ENCODE data around the gene BTBD9. TPM values are rescaled to one million over a fixed set of nuclear protein-coding genes. Genes with fewer than 3 reads are reported as not detected.

The BTBD9 gene
- total RNA-seq, 1 experiment from 2014 or later, result 10.8 TPM

GRCh38 chr6:38387461-38387860, 252.3 kb downstream of the BTBD9 start:
- POLR2A ChIA-PET (ENCODE audit: unreplicated experiment), result no interaction called here

DNA sequence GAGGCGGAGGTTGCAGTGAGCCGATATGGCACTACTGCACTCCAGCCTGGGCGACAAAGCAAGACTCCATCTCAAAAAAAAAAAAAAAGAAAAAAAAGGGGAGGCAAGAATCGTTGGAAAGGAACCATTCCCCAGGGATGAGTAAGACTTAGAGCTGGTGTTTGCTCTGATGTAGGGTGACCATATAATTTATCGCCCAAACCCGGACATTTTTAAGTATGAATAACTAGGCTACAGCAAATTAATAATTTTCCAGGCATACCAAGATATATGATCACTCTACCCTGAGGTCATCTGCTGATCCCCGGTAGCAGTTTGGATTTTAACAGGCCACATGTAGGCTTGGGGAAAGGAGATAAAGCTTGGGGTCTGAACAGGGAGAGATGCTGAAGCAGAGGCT, 260.9 kb downstream of the BTBD9 start:
- POLR2A ChIA-PET (ENCODE audit: unreplicated experiment), result no interaction called here
- DNase-seq, result no peak
- CTCF ChIA-PET, result no interaction called here

More at GRCh38 chr6:38387461-38387860, 252.3 kb downstream of the BTBD9 start:
- TF ChIP-seq EZH2 (IDR thresholded peaks at IDR 0.05; ENCODE audit: low read depth) (no peak), CTCF (conservative IDR thresholded peaks at IDR 0.05) (no peak)
- intact Hi-C loops (cut with micrococcal nuclease; ENCODE audit: unreplicated experiment), result no loop called here
- Histone ChIP-seq H3K9me2 (ENCODE audit: insufficient read depth) (no peaks in the 10 kb centered on the region), H3K9me3 (ENCODE audit: insufficient read depth, low read depth) (no peaks in the 10 kb centered on the region), H2AFZ (no peak overlapping the region), H3K36me3 (ENCODE audit: low read depth) (no peaks in the 10 kb centered on the region), H4K20me1 (ENCODE audit: insufficient read depth) (no peaks in the 10 kb centered on the region), H3K4me2 (no peak overlapping the region), H3K27ac (no peak overlapping the region), H3K4me1 (replicated peaks; ENCODE audit: insufficient read depth) (peaks cover 10% of the 10 kb centered on the region), H3K79me2 (ENCODE audit: low read depth) (no peaks in the 10 kb centered on the region), H3K4me3 (no peak overlapping the region), H3K27me3 (ENCODE audit: insufficient read depth, low read depth) (no peaks in the 10 kb centered on the region), H3F3A (ENCODE audit: insufficient read depth, low read depth) (no peaks in the 10 kb centered on the region)
- no TSS peak for BruUV-seq (replicated peaks)
- CTCF ChIA-PET, result no interaction called here
- no peak for DNase-seq

GRCh38 chr6:38375937-38376336, 263.8 kb downstream of the BTBD9 start:
- POLR2A ChIA-PET (ENCODE audit: unreplicated experiment), result no interaction called here
- Histone ChIP-seq H3K36me3 (ENCODE audit: low read depth) (no peaks in the 10 kb centered on the region), H3K4me1 (replicated peaks; ENCODE audit: insufficient read depth) (no peaks in the 10 kb centered on the region), H3K4me2 (no peak overlapping the region), H3K9me3 (ENCODE audit: insufficient read depth, low read depth) (no peaks in the 10 kb centered on the region), H3K79me2 (ENCODE audit: low read depth) (no peaks in the 10 kb centered on the region), H3K27ac (no peak overlapping the region), H3F3A (ENCODE audit: insufficient read depth, low read depth) (no peaks in the 10 kb centered on the region), H3K27me3 (ENCODE audit: insufficient read depth, low read depth) (no peaks in the 10 kb centered on the region), H3K9me2 (ENCODE audit: insufficient read depth) (no peaks in the 10 kb centered on the region), H3K4me3 (no peak overlapping the region), H4K20me1 (ENCODE audit: insufficient read depth) (no peaks in the 10 kb centered on the region; the same call in 1 of the 2 replicates), H2AFZ (no peak overlapping the region)
- intact Hi-C loops (cut with micrococcal nuclease; ENCODE audit: unreplicated experiment), result loop anchor here (10.0 kb wide), 1 partner anchor 171 kb away; no protein-coding TSS in a partner anchor
- TF ChIP-seq EZH2 (IDR thresholded peaks at IDR 0.05; ENCODE audit: low read depth), result no peak
- TF ChIP-seq CTCF (conservative IDR thresholded peaks at IDR 0.05), result no peak
- BruUV-seq (replicated peaks), result no TSS peak
- CTCF ChIA-PET, result no interaction called here
- DNase-seq, result no peak

More for the DNA sequence above, 260.9 kb downstream of the BTBD9 start:
- Histone ChIP-seq H2AFZ (no peak overlapping the region), H3K27ac (no peak overlapping the region), H3K79me2 (ENCODE audit: low read depth) (no peaks in the 10 kb centered on the region), H3K9me2 (ENCODE audit: insufficient read depth) (no peaks in the 10 kb centered on the region), H3K4me1 (replicated peaks; ENCODE audit: insufficient read depth) (no peaks in the 10 kb centered on the region), H4K20me1 (ENCODE audit: insufficient read depth) (no peaks in the 10 kb centered on the region; the same call in 1 of the 2 replicates), H3K9me3 (ENCODE audit: insufficient read depth, low read depth) (no peaks in the 10 kb centered on the region), H3K27me3 (ENCODE audit: insufficient read depth, low read depth) (no peaks in the 10 kb centered on the region), H3K4me2 (no peak overlapping the region), H3F3A (ENCODE audit: insufficient read depth, low read depth) (no peaks in the 10 kb centered on the region), H3K4me3 (no peak overlapping the region), H3K36me3 (ENCODE audit: low read depth) (no peaks in the 10 kb centered on the region)
- no TSS peak for BruUV-seq (replicated peaks)
- intact Hi-C loops (cut with micrococcal nuclease; ENCODE audit: unreplicated experiment), result loop anchor here (10.0 kb wide), 1 partner anchor 174 kb away; no protein-coding TSS in a partner anchor
- TF ChIP-seq CTCF (conservative IDR thresholded peaks at IDR 0.05), result no peak
- no peak for TF ChIP-seq EZH2 (IDR thresholded peaks at IDR 0.05; ENCODE audit: low read depth)

All from PC-9 (cell line).